Stimulated activated CD4-positive, alpha-beta T cell treated with anti-CD3 and anti-CD28 coated beads, Interleukin-15, amount 100 ng/mL, for 48 hours (primary cell): Measurements from ENCODE around the gene EIF2B4.
A peak's percentile ranks its signal among the peaks of the same experiment; 100 is the strongest.
"Not testable (repeated sequence)": the region's sequence is repeated elsewhere in the genome, so short reads cannot be mapped to it uniquely, and the experiment has no call there.

ENCODE experiments used
- DNase-seq, 2 donors: peaks; one replicate each; pipeline ENCODE4 v3.0.0-alpha.2; 2020; ENCODE audit warnings: low read depth in 2 of 2

EIF2B4 gene

DNA sequence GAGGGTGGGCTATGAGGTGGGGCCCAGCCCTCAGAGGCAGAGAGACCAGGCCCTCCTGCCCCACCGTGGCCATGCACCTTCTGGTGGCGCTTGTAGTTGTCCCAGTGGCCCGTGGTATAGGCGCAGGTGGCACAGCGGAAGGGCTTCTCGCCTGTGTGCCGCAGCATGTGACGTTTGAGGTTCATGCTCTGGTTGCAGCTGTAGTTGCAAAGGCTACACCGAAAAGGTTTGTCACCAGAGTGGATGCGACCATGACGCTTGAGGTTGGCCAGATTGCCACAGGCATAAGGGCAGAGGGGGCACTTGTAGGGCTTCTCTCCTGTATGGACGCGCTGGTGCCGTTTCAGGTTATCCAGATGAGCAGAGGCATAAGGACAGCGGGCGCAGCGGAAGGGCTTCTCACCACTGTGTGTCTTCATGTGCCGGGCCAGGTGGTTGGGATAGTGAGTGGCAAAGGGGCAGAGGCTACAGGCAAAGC, 7.5 kb upstream of the EIF2B4 start:
- no peak for DNase-seq

DNA sequence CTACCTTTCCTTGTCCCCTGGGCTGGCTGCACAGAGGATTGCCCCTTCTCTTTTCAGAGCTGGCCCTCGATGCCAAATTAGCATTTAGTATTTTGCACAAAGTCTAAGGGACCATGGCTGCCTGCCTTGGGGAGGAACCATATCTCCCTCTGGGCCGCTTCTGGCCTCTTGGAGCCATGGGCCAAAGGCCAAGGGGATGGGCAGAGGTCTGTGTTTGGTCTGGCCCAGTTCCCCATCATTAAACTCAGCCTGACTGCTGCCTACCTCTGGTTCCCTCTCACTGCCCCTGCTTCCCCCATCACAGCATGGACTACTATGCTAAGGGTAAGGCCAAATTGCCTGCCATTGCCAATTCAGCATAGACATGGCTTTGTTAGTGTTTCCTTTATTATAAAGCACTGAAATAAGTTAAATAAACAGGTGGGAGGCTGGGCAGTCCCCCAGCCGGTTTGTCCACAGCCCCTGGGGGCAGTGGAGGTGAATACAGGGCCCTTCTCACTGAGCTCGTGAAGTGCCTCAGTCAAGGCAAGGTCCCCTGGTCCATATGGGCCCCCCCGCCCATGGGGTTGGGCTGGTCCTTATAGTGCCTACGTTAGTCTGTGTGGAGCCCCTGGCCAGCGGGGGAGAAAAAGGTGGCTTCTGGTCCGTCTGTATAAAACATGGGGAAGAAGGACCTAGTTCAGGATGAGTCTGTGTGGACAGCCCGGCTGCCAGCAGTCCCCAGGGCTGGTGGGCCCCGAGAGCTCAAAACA, 6.9 kb upstream of the EIF2B4 start:
- DNase-seq, result no peak

DNA sequence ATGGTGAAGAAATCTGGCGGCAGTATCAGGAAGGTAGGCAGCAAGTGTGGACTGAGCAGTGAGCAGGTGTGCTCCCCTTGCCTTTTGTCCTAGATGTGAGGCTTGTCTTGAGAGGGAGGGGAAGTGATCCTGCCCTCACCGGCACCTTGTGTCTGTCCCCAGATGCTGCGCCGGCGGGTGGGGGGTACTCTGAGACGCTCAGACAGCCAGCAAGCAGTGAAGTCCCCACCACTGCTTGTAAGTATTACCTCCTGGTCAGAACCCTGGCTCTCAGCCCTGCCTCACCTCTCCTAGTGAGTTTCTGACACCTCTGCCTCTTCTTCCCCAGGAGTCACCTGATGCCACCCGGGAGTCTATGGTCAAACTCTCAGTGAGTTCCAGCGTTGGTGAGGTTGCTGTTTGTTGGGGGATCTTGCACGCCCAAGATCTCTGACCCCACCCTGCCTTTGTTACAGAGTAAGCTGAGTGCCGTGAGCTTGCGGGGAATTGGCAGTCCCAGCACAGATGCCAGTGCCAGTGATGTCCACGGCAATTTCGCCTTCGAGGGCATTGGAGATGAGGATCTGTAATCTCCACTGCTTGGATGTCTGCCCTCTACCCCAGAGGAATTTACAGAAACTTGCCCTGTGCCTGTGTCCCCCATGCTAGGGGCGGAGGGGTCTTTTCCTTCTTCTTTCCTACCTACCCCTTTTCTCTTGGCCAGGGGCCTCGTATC, 6.2 kb upstream of the EIF2B4 start:
- no peak for DNase-seq

DNA sequence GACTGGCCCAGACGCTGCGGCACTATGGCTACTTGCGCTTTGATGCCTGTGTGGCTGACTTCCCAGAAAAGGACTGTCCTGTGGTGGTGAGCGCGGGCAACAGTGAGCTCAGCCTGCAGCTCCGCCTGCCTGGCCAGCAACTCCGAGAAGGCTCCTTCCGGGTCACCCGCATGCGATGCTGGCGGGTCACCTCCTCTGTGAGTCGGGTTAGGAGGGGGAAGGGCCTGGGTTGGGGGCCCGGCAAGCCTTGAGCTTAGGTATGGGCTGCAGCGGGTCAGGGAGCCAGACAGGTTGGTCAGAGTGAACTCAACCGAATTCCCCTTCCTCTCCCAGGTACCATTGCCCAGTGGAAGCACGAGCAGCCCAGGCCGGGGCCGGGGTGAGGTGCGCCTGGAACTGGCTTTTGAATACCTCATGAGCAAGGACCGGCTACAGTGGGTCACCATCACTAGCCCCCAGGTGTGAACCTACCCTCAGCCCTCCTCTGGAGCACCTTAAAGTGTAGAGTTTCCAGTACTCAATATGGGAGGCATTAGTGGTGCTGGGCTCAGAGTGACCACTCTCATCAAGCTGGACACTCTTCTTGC, 5.5 kb upstream of the EIF2B4 start:
- DNase-seq, result no peak

DNA sequence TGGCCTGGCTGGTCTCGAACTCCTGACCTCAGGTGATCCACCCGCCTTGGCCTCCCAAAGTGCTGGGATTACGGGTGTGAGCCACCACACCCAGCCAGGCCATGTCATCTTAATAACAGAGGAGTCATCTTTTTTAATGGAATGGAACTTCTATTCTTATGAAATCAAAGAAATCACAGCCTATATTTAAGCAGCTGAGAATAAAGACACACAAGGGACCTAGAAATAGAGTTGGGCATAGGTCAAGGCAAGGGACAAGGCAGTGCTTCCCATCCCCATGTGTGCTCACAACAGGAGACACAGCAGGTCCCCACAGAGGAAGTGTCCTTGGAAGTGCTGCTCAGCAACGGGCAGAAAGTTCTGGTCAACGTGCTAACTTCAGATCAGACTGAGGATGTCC, 3.4 kb upstream of the EIF2B4 start:
- no peak for DNase-seq

DNA sequence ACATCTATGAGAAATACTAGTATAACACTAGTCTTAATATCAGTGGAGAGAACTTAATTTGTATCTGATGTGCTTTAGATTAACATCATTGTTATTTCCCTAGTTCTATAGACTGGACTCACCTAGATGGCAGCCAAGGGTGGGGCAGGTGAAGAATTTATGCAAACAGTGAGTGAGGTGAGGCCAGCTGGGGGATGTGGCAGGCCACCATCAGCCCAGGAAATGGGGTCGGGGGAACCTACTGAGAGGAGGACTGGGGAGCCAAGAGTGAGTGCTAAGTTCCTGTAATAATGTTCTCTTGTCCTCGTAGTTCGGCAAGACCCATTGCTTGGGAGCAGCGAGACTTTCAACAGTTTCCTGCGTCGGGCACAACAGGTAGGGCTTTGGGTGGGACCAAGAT, 2.8 kb upstream of the EIF2B4 start:
- no peak for DNase-seq

DNA sequence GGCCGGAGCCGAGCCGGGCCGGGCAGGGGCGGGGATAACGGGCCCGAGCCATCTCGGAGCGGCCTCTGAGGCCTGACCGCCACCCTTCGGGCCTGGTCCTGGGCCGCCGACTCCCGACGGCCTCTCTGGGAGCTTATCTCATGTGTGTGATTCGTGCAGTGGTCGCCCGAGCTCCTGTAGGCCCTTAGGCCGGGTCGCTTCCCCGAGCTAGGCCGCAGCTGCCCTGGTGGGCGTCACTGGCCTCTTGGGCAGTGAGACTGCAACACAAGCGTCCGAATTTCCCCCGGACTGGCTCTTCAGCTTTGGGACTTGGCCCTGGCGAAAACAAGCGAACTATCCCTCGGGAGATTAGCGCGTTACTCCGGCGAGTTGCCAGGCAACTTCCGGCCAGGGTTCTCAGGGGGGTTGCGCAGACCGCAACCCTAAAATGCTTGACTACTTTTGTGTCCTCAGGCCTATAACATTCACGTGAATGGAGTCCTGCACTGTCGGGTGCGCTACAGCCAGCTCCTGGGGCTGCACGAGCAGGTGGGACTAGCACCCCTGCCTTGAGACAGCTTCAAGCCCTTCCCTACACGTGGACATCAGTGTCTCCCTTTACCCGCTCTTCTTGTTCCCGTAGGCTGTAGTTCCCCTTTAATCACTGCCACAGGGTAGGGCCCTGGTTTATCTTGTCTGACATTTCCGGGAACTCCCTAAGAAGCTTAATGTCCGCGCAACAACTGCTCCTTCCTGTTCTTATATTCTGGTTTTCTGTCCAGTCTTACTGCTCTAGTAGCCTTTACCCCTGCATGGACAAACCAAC, 880 bp upstream of the EIF2B4 start:
- peak in 1 of 2 donors; percentile 13 for DNase-seq

DNA sequence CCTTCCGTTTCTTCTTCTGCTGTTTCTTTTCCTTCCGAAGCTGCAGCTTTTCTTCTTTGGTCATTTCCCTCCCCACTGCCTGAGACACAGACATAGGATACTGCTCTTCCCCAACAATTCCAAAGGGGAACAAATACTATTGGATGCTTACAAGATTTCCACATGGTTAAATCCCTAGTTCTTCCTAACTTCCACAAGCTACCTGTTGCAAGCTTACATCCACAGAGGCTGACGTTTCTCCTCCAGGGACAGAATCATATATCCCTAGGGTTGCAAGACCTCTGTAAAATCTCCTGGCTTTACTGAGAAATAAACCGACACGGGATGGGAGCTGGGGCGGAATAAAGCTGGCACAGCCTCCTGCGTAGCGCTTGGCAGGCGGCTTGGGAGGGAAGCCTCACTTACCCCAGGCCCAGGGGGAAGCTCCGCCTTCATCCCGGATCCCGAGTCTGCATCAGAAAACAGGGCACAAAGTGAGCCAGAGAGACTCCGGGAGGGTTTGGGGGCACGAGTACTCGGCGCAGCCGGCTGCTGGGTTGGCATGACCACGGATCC, 590 bp downstream of the EIF2B4 start:
- DNase-seq, result no peak

DNA sequence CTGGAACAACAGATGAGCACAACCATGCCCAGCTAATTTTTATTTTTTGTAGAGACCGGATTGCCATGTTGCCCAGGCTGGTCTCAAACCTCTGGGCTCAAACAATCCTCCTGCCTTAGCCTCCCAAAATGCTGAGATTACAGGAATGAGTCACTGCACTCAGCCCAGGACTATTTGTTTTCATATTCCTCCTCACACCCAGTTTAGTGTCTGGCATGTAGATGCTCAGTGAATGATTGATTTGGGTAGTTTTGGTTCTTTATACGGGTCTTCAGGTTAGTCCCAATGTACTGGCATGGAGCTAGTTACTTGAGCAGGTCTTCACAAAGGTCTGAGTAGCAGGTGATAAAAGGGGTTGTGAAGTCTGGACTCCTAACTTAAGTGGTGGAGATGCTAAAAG, 6.2 kb downstream of the EIF2B4 start:
- DNase-seq, result no peak

DNA sequence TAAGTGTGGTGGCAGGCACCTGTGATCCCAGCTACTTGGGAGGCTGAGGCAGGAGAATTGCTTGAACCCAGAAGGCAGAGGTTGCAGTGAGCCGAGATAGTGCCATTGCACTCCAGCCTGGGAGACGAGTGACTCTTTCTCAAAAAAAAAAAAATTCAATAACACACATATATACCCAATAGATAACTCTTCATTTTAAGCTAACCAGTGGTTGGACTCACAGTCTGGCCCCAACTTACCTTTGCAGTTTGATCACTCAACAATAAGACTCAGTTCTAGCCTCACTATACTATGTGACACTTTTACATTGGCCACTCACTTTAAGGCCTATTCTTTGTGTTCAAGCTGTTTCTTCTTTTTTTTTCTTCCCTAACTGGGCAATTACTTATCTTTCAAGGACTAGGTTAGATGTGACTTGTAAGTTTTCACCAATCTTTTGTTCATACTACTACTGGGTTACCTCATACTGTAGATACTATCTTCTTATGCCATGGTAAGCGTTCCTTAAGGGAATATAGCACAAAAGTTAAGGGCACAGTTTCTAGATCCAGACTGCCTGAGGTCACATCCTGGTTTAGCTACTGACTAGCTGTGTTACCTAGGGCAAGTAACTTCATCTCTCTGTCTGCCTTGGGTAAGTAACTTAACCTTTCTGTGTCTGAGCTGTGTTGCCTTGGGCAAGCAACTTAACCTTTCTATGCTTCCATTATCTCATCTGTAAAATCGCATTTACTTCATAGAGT, 7.3 kb downstream of the EIF2B4 start:
- DNase-seq, result no peak

DNA sequence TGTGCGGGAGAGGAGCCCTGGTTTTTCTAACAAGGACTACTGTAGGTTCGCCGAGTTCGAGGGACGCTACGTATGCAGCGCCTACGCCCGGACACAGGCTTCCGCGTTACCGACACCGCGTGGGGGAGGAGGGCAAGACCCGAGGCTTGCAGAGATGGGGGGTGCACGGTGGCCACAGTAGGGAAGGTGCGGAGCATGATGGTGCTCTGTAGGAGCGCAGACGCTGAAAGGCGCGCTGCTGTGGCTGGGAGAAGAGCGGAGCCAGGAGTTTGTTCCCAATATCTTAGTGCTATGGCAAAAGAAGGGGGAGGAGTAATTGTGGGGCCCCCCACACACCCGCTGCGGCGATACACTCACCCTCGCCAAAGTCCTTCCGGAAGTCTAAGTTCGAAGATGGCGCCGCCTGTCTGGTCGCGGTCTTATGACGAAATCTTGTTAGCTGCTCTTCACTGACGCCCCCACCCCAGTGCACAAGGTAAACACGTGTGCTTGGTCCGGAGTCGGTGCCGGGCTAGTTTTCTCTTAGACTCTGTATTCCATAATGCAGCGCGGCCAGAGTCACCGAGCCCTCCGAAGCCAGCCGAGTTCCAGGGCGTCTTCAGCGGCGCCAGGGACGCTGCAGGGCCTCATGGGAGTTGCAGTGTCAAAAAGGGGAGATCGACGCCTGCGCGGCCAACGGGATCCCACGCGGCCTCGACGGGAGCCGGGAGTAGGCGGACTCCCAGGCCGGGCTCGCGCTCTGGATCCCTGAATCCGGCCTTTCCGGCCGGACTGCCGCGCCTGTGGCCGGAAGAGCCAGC, 13.6 kb downstream of the EIF2B4 start, which contains the start of gene GTF3C2:
GTF3C2 (minus strand) TSS at position 383 of the 800 bp plus-strand sequence. CDS start 13,210 bp downstream, outside the sequence.
- peak; percentile 89 to 92 for DNase-seq

DNA sequence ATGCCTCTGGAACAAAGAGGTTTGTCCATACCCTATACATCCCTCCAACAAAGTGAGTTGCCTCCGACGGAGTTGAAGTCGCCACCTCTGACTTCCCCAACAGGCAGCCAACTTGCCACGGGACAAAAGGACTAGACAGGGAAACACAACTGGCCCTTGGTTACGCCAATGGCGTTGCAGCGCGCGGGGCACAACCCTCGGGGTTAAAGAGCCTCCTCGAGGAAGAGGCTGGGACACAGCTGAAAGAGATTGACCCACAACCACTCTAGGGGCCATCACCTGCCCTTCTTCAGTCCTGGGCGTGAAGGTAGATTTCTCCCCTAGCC, 14.1 kb downstream of the EIF2B4 start:
- peak in 1 of 2 donors; percentile 45 for DNase-seq

DNA sequence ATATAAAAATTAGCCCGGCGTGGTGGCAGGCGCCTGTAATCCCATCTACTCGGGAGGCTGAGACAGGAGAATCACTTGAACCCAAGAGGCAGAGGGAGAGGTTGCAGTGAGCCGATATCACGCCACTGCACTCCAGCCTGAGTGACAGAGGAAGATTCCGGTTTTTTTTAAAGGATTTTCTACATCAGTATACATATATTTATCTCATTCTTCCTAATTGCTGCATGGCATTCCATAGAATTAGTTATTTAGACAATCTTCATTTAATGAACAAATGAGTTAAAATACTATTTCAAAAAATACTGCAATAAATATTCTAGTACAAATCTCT, 15.6 kb downstream of the EIF2B4 start:
- no peak for DNase-seq

DNA sequence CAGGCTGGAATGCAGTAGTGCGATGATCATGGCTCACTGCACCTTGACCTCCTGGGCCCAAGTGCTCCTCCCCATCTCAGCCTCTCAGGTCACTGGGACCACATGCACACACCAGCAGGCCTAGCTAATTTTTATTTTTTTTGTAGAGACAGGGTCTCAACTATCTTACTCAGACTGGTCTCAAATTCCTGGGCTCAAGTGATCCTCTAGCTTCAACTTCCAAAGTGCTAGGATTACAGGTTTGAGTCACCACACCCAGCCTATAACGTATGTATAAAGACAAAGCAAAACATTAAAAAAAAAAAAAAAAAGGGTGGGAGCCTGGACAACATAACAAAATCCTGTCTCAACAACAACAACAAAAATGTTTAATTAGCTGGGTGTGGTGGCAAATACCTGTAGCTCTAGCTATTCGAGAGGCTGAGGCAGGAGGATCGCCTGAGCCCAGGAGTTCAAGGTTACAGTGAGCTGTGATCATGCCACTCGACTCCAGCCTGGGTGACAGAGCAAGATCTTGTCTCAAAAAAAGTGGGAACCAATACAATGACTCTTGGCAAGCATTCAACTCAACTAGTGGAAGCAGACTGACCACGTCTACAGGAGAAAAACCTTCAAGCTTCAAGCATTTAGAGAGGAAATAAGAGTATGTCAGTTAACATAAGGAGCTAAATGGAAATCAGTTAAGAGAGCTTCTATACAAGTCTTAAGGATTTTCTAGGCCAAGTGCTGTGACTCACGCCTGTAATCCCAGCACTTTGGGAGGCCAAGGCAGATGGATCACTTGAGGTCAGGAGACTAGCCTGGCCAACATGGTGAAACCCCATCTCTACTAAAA, 16.2 kb downstream of the EIF2B4 start:
- DNase-seq, result no peak

DNA sequence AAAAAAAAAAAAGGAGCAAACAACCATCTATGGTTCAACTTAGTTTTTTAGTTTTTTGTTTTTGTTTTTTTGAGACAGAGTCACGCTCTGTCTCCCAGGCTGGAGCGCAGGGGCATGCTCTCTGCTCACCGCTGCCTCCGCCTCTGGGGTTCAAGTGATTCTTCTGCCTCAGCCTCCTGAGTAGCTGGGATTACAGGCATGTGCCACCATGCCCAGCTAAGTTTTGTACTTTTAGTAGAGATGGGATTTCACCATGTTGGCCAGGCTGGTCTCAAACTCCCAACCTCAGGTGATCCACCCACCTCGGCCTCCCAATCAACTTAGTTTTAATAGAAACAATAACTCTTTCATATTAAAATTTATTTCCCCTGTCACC, 16.8 kb downstream of the EIF2B4 start:
- not testable (repeated sequence) for DNase-seq

DNA sequence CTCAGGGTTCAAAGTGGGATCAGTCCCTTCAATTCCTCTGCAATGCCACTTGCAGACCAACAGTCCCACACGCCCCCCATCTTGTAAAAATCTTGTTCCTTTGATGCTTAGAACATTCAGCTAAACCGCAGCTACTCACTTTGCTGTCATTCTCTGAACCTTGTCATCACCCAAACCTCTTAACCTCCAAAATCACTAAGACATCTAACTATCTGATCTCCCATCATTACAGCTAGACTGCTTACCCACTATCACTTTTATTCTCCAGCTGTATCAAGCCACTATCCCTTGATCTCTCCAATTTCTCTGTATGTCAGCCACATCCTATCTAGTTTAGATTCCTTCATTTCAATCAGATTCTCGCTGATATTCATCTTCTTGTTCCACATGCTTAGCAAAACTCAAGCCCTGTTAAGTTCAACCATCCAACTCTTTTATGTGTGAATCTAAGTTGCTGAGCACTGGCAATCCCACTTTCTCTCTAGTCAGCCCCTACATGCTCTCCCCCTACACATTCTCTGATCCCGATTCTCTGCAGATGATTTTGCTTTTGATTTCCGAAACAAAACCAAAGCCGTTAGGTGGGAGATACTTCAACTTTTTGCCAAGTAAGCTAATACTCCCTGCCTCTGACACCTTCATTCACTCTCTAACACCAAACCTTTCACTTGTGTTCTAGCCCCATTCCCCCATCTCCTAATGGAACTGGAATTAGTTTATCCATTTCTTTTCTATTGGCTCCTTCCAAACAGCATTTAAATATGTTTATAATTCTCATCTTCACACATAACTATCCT, 18.1 kb downstream of the EIF2B4 start:
- peak in 1 of 2 donors; percentile 4 for DNase-seq

DNA sequence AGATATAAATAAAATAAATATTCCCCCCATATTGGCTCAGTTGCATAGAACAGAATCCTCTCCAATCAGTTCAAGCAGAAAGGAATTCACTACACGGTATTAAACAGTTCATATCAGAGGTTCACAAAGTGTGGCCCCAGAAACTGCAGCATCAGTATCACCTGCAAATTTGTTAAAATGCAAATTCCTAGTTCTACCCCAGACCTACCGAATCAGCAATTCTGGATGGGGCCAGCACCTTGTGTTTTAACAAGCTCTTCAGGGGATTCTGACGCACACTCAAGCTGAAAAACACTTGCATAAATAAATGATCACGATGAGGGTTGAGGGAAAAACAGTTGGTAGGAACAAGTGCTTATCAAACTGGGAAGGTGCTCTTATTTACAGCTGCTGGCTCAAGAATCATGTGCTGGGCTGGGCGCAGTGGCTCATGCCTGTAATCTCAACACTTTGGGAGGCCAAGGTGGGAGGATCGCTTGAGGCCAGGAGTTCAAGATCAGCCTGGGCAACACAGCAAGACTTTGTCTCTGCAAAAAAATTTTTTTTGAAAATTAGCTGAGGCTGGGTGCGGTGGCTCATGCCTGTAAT, 19.9 kb downstream of the EIF2B4 start:
- DNase-seq, result no peak

DNA sequence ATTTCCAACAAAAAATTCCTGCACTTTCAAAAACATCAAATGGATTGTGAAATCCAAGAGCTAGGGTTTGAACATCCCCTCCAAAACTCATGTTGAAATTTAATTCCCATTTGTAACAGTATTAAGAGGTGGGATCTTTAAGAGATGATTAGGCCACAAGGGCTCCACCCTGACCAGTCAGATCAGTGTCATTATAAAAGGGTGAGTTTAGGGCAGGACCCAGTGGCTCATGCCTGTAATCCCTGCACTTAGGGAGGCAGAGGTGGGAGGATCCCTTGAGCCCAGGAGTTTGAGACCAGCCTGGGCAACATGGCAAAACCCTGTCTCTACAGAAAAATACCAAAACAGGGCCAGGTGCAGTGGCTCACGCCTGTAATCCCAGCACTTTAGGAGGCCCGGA, 22.5 kb downstream of the EIF2B4 start:
- DNase-seq, result no peak
